C4-2B (cell line): ENCODE data around the gene SUSD1.

ENCODE experiments used
- CTCF ChIP-seq: fragments of 450-650 bp; conservative IDR thresholded peaks from 2 replicates; pipeline ENCODE4 v1.5.1; 2017; ENCODE audit warnings: mild to moderate bottlenecking
- ZFX ChIP-seq: fragments of 450-650 bp; IDR thresholded peaks from 2 replicates; pipeline ENCODE4 v1.6.1; 2017

GRCh38 chr9:112120030-112120341 is 55.1 kb downstream of the SUSD1 start:
- TF ChIP-seq CTCF (no peak), ZFX (no peak)
